HUES64 (cell line): ENCODE data around the gene NUCKS1.

Source experiments
- H3K27ac ChIP-seq: 2 replicates; pipeline ENCODE4 v1.7.0; 2013; ENCODE audit warnings: low read depth, low read length, inconsistent platforms
- H3K27me3 ChIP-seq: 2 replicates; pipeline ENCODE4 v1.6.1; 2013; ENCODE audit warnings: mild to moderate bottlenecking, low read length; ENCODE audit not compliant: insufficient read depth
- H3K36me3 ChIP-seq: 2 replicates; pipeline ENCODE4 v1.6.1; 2013; ENCODE audit warnings: mild to moderate bottlenecking, low read length; ENCODE audit not compliant: insufficient read depth
- H3K4me1 ChIP-seq: 2 replicates; pipeline ENCODE4 v1.6.1; 2013; ENCODE audit warnings: mild to moderate bottlenecking, low read length, moderate library complexity; ENCODE audit not compliant: insufficient read depth
- H3K4me3 ChIP-seq: 2 replicates; pipeline ENCODE4 v1.5.1; 2013; ENCODE audit warnings: mild to moderate bottlenecking, low read length, moderate library complexity
- H3K9ac ChIP-seq: 2 replicates; pipeline ENCODE4 v1.6.1; 2013; ENCODE audit warnings: mild to moderate bottlenecking, low read depth, low read length
- H3K9me3 ChIP-seq: 2 replicates; pipeline ENCODE4 v1.6.1; 2013; ENCODE audit warnings: low read depth, low read length; ENCODE audit not compliant: insufficient read depth
- whole genome bisulfite sequencing: fragments of 150-250, 120-280 bp; methylation state at CpG from one replicate; pipeline ENCODE4 v1.1.7; 2013; ENCODE audit warnings: missing lambda C conversion rate; 5-methylcytosine and 5-hydroxymethylcytosine counted together

Gene NUCKS1

GRCh38 chr1:205692423-205692822, 57.6 kb downstream of the NUCKS1 start:
- Histone ChIP-seq H3K27me3 (no peaks in the 10 kb centered on the region), H3K9ac (no peak overlapping the region), H3K4me1 (peaks cover 24% of the 10 kb centered on the region), H3K27ac (no peak overlapping the region), H3K4me3 (no peak overlapping the region), H3K9me3 (no peaks in the 10 kb centered on the region), H3K36me3 (no peaks in the 10 kb centered on the region)
- 97% methylated on average over 6 of the region's 6 CpGs for WGBS

- Histone ChIP-seq H3K9me3 (no peaks in the 10 kb centered on the region), H3K27me3 (no peaks in the 10 kb centered on the region), H3K36me3 (no peaks in the 10 kb centered on the region), H3K9ac (no peak overlapping the region), H3K4me3 (no peak overlapping the region), H3K4me1 (peaks cover 24% of the 10 kb centered on the region), H3K27ac (no peak overlapping the region)
- 91% methylated on average over 8 of the region's 8 CpGs for WGBS
Measured at GRCh38 chr1:205690122-205690756, 59.7 kb downstream of the NUCKS1 start.

- Histone ChIP-seq H3K36me3 (no peaks in the 10 kb centered on the region), H3K27ac (no peak overlapping the region; the same call in 1 of the 2 replicates), H3K9ac (no peak overlapping the region), H3K4me1 (peaks cover 24% of the 10 kb centered on the region), H3K9me3 (no peaks in the 10 kb centered on the region), H3K27me3 (no peaks in the 10 kb centered on the region), H3K4me3 (no peak overlapping the region)
- 45% methylated on average over 5 of the region's 5 CpGs for WGBS
Measured at GRCh38 chr1:205689479-205689878, 60.5 kb downstream of the NUCKS1 start.

GRCh38 chr1:205688171-205689080, 61.6 kb downstream of the NUCKS1 start:
- no peaks in the 10 kb centered on the region for H3K36me3 ChIP-seq
- H3K9me3 ChIP-seq, result no peaks in the 10 kb centered on the region
- no peak overlapping the region for H3K9ac ChIP-seq
- 63% methylated on average over 7 of the region's 7 CpGs for WGBS
- H3K4me3 ChIP-seq, result no peak overlapping the region
- H3K4me1 ChIP-seq, result peaks cover 15% of the 10 kb centered on the region
- no peak overlapping the region for H3K27ac ChIP-seq
- H3K27me3 ChIP-seq, result no peaks in the 10 kb centered on the region

GRCh38 chr1:205687242-205687641, 62.7 kb downstream of the NUCKS1 start:
- peaks cover 9% of the 10 kb centered on the region; the same call in 1 of the 2 replicates for H3K4me1 ChIP-seq
- WGBS, result 80% methylated on average over 2 of the region's 2 CpGs
- no peak overlapping the region for H3K9ac ChIP-seq
- H3K9me3 ChIP-seq, result no peaks in the 10 kb centered on the region
- no peak overlapping the region for H3K4me3 ChIP-seq
- no peaks in the 10 kb centered on the region for H3K27me3 ChIP-seq
- H3K27ac ChIP-seq, result no peak overlapping the region; the same call in 1 of the 2 replicates
- no peaks in the 10 kb centered on the region for H3K36me3 ChIP-seq

- no peak overlapping the region for H3K9ac ChIP-seq
- H3K4me3 ChIP-seq, result no peak overlapping the region
- H3K9me3 ChIP-seq, result no peaks in the 10 kb centered on the region
- 83% methylated on average over 3 of the region's 3 CpGs for WGBS
- H3K36me3 ChIP-seq, result no peaks in the 10 kb centered on the region
- H3K27ac ChIP-seq, result no peak overlapping the region
- H3K27me3 ChIP-seq, result peaks cover 6% of the 10 kb centered on the region
- H3K4me1 ChIP-seq, result peaks cover 23% of the 10 kb centered on the region
Measured at GRCh38 chr1:205681364-205681763, 68.6 kb downstream of the NUCKS1 start.

GRCh38 chr1:205680073-205680851, 69.7 kb downstream of the NUCKS1 start, which contains the start of gene SLC45A3:
Gene SLC45A3, minus strand, starts transcription at chr1:205680509. Its CDS starts 15,853 bp downstream, at chr1:205664656.
- H3K4me3 ChIP-seq, result peak within 1 kb of the TSS; percentile 79
- WGBS, result under 1% methylated on average over 80 of the region's 86 CpGs
- no peaks in the 10 kb centered on the region for H3K36me3 ChIP-seq
- H3K27ac ChIP-seq, result 0 out of 2 replicates have a peak within 1 kb of the TSS, but pooled peaks have one; percentile 14
- H3K27me3 ChIP-seq, result peaks cover 6% of the 10 kb centered on the region
- no peaks in the 10 kb centered on the region for H3K9me3 ChIP-seq
- peaks cover 27% of the 10 kb centered on the region for H3K4me1 ChIP-seq
- H3K9ac ChIP-seq, result peak within 1 kb of the TSS; percentile 69

- Histone ChIP-seq H3K36me3 (no peaks in the 10 kb centered on the region), H3K9ac (no peak overlapping the region), H3K4me1 (peaks cover 27% of the 10 kb centered on the region), H3K27ac (no peak overlapping the region), H3K9me3 (no peaks in the 10 kb centered on the region), H3K27me3 (peaks cover 6% of the 10 kb centered on the region), H3K4me3 (no peak overlapping the region)
- 56% methylated on average over 10 of the region's 10 CpGs for WGBS
Measured at GRCh38 chr1:205678286-205679111, 71.5 kb downstream of the NUCKS1 start.

GRCh38 chr1:205677167-205677566, 72.8 kb downstream of the NUCKS1 start:
- H3K36me3 ChIP-seq, result no peaks in the 10 kb centered on the region
- no peak overlapping the region for H3K4me3 ChIP-seq
- WGBS, result 76% methylated on average over 5 of the region's 5 CpGs
- H3K27ac ChIP-seq, result no peak overlapping the region
- H3K4me1 ChIP-seq, result peaks cover 37% of the 10 kb centered on the region
- H3K27me3 ChIP-seq, result peaks cover 6% of the 10 kb centered on the region
- no peak overlapping the region for H3K9ac ChIP-seq
- H3K9me3 ChIP-seq, result no peaks in the 10 kb centered on the region

- H3K27me3 ChIP-seq, result peaks cover 6% of the 10 kb centered on the region
- H3K4me3 ChIP-seq, result no peak overlapping the region
- H3K9ac ChIP-seq, result no peak overlapping the region
- H3K9me3 ChIP-seq, result no peaks in the 10 kb centered on the region
- H3K4me1 ChIP-seq, result peaks cover 41% of the 10 kb centered on the region
- H3K36me3 ChIP-seq, result no peaks in the 10 kb centered on the region
- 89% methylated on average over 3 of the region's 3 CpGs for WGBS
- no peak overlapping the region for H3K27ac ChIP-seq
Measured at GRCh38 chr1:205676597-205676996, 73.4 kb downstream of the NUCKS1 start.
